GM12891 (cell line): ENCODE measurements around the gene FBXO21.
"Not testable (repeated sequence)": the region's sequence is repeated elsewhere in the genome, so short reads cannot be mapped to it uniquely, and the experiment has no call there.

Experiments
- DNase-seq: peaks from one replicate; pipeline ENCODE4 v3.0.0; 2011; ENCODE audit warnings: low spot score; ENCODE audit not compliant: insufficient read length
- FAIRE-seq: peaks from 2 replicates; lab custom pipeline; 2011; peaks lifted over from hg19 to GRCh38; lab: Jason Lieb, UNC
- PAX5 ChIP-seq: IDR thresholded peaks from 2 replicates; pipeline ENCODE4 v1.6.1; 2011; ENCODE audit warnings: low read length, moderate library complexity, mild to moderate bottlenecking; ENCODE audit not compliant: insufficient read depth, severe bottlenecking
- POLR2A ChIP-seq: IDR thresholded peaks from 2 replicates; pipeline ENCODE4 v1.6.1; 2011; ENCODE audit warnings: low read depth, low read length, control low read depth
- POLR2AphosphoS5 ChIP-seq: IDR thresholded peaks from 2 replicates; pipeline ENCODE4 v1.6.1; 2011; ENCODE audit warnings: low read depth, low read length, control low read depth
- POU2F2 ChIP-seq: IDR thresholded peaks from 2 replicates; pipeline ENCODE4 v1.6.1; 2011; ENCODE audit warnings: low read depth, mild to moderate bottlenecking, control low read depth, low read length, moderate library complexity
- SPI1 ChIP-seq: IDR thresholded peaks from 2 replicates; pipeline ENCODE4 v1.6.1; 2011; ENCODE audit warnings: low read depth, low read length, control low read depth
- TAF1 ChIP-seq: IDR thresholded peaks from 2 replicates; pipeline ENCODE4 v1.6.1; 2011; ENCODE audit warnings: low read depth, low read length, control low read depth

FBXO21 gene

GRCh38 chr12:117207675-117208074, 17.4 kb upstream of the FBXO21 start:
- DNase-seq (no peak), FAIRE-seq (no peak)
- TF ChIP-seq POLR2A (no peak), POLR2AphosphoS5 (no peak), SPI1 (no peak), TAF1 (no peak), POU2F2 (no peak), PAX5 (no peak)

DNA sequence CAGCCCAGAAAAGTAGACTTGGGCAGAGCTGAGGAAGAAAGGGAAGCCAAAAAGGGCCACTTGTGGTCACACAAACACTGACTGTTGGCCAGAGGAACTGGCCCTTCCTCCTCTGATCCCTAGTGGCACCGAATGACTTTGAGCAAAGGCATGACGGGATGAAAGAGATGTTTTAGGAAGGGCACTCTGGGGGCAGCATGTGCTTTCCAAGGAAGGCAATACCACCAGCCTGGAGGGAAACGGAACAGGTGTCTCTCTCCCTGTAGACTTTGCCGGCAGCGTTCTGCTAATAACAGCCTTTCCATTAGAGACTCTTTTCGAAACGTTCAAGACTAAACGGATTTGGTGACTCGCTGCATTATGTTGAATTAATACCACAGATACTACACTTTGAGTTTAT, 12.3 kb upstream of the FBXO21 start:
- DNase-seq = no peak
- no peak for FAIRE-seq
- no peak for TF ChIP-seq SPI1
- TF ChIP-seq POLR2A = no peak
- no peak for TF ChIP-seq PAX5
- no peak for TF ChIP-seq POLR2AphosphoS5
- TF ChIP-seq POU2F2 = no peak
- TF ChIP-seq TAF1 = no peak

DNA sequence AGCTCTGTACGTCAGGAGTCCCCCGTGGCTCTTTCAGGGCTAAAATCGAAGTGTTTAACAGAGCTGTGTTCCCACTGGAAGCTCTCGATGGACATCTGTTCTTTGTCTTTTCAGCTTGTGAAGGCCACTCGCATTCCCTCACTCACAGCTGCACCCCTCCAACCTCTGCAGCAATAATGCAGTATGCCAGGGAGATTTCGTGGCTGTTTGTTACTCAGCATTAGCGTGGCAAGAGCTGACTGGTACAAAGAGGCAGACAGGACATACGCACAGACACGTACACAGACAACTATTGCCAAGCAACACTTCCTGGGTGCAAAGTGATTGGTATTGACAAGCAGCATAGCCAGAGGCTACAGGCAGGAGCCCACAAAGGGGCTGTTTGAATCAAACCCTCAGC, 11.8 kb upstream of the FBXO21 start:
- TF ChIP-seq POLR2A = no peak
- TF ChIP-seq POU2F2 = no peak
- TF ChIP-seq SPI1 = no peak
- no peak for DNase-seq
- FAIRE-seq = no peak

DNA sequence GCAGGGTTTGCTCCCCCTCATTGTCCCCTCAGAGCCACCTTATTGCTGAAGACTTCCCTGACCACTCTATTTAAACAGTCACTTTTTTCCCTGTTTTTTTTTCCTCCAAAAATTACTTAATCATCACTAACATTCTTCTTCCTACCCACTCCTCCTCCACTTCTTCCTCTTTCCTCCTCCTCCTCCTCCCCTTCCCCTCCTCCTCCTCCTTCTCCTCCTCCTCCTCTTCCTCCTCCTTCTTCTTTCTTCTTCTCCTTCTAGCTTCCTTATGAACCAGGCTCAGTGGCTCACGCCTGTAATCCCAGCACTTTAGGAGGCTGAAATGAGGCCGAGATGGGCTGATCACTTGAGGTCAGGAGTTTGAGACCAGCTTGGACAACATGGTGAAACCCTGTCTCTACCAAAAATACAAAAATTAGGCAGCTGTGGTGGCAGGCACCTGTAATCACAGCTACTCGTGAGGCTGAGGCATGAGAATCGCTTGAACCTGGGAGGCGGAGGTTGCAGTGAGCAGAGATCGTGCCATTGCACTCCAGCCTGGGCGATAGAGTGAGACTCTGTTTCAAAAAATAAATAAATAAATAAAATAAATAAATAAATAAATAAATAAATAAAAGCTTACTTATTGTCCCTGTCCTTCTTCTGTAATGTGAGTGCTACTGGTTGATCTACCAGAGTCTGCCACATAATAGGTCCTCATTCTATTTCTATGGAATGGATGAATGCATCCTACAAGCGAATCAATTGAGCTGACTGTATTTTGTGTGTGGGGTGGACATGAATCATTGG, 9.9 kb upstream of the FBXO21 start:
- not testable (repeated sequence) for DNase-seq, FAIRE-seq

GRCh38 chr12:117196334-117196733, 6.1 kb upstream of the FBXO21 start:
- FAIRE-seq, DNase-seq: not testable (repeated sequence)

DNA sequence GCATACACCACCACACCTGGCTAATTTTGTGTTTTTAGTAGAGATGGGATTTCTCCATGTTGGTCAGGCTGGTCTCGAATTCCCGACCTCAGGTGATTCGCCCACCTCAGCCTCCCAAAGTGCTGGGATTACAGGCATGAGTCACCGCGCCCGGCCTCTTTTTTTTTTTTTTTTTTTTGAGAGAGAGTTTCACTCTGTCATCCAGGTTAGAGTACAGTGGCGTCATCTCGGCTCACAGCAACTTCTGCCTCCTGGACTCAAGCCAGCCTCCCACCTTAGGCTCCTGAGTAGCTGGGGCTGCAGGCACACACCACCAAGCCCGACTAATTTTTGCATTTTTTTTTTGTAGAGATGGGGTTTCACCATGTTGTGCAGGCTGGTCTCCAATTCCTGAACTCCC, 4.8 kb upstream of the FBXO21 start:
- FAIRE-seq, DNase-seq: not testable (repeated sequence)

DNA sequence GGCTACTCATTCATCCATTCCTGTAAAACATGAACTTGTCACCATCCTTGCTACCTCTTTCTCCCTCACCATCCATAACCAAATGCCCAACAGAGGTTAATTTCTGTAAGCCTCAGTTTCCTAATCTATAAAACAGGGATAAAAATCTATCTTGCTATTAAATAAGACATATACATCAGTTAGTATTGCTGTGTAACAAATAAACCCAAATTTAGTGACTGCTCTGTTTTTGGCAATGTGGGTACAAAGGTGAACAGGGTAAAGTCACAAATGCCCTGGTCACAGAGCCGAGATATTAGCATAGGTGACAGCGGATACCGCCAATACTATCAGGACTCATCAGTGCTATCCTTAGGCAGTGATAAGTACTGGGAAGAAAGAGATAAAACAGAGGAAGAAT, 3.6 kb upstream of the FBXO21 start:
- DNase-seq = no peak
- TF ChIP-seq POLR2AphosphoS5 = no peak
- TF ChIP-seq SPI1 = no peak
- no peak for TF ChIP-seq POU2F2
- TF ChIP-seq POLR2A = no peak
- no peak for TF ChIP-seq TAF1
- TF ChIP-seq PAX5 = no peak
- no peak for FAIRE-seq

GRCh38 chr12:117192581-117192980, 2.3 kb upstream of the FBXO21 start:
- DNase-seq, FAIRE-seq: not testable (repeated sequence)

DNA sequence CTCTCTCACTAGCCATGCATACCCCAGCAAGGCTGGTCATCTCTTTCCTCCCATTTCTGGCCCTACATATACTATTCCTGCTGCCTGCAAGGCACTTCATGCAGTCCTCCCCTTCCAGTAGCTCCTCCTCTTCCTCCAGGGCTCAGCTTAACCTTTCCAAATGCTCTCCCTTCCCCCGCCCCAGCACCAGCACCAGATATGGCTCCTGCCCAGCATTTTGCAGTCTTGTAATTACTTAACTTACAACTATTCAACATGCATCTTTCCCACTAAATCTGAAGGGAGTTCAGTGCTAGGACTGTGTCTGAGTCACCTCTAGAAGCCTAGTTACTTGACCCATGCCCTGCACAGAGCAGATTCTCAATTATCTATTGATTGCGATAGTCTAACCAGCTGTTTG, 1.8 kb upstream of the FBXO21 start:
- TF ChIP-seq POLR2A = no peak
- no peak for TF ChIP-seq POLR2AphosphoS5
- FAIRE-seq (no peak), DNase-seq (no peak)

- FAIRE-seq = no peak
- TF ChIP-seq POU2F2 (no peak), PAX5 (no peak), POLR2AphosphoS5 (no peak), SPI1 (peak; percentile 84), POLR2A (no peak), TAF1 (no peak)
- peak; percentile 37 for DNase-seq
Measured at GRCh38 chr12:117189725-117190209, 503 bp downstream of the FBXO21 start.

GRCh38 chr12:117188961-117189724, 1.1 kb downstream of the FBXO21 start:
- DNase-seq (no peak), FAIRE-seq (peak; percentile 5)
- TF ChIP-seq POLR2A (no peak), PAX5 (no peak), TAF1 (no peak), POLR2AphosphoS5 (no peak), POU2F2 (no peak), SPI1 (no peak)
